Body of pancreas (tissue), 4 donors: ENCODE measurements around the gene NOTCH3. TPM values are rescaled to one million over a fixed set of nuclear protein-coding genes. Genes with fewer than 3 reads are reported as not detected.

ENCODE experiments used
- ATAC-seq: fragments of 150-250 bp; one replicate; pipeline ENCODE4 v1.9.1; 2016
- DNase-seq, 4 donors: peaks; one replicate each; pipeline ENCODE4 v3.0.0-alpha.2; 2019
- H3K27ac ChIP-seq, 4 donors: fragments of 200-600 bp; sonication (generic); 1 replicate in 3 of 4; 2 replicates in 1 of 4; pipeline versions ENCODE4 v1.5.1 to v1.6.1; 2016 to 2019; ENCODE audit warnings: mild to moderate bottlenecking in 1 of 4, mixed read lengths in 1 of 4, moderate library complexity in 1 of 4
- H3K27me3 ChIP-seq, 2 donors: fragments of 200-600 bp; sonication (generic); one replicate each; pipeline ENCODE4 v1.6.0; 2016; ENCODE audit warnings: mild to moderate bottlenecking in 1 of 2
- H3K36me3 ChIP-seq, 2 donors: fragments of 200-600 bp; sonication (generic); replicated peaks in 1 of 2; 2 replicates each; pipeline ENCODE4 v1.5.1; 2016; ENCODE audit warnings: low read depth in 2 of 2; ENCODE audit not compliant: insufficient read depth in 1 of 2
- H3K4me1 ChIP-seq: fragments of 200-600 bp; sonication (generic); one replicate; pipeline ENCODE4 v1.6.0; 2016
- H3K4me3 ChIP-seq, 2 donors: fragments of 200-600 bp; sonication (generic); 1 replicate in 1 of 2; 2 replicates in 1 of 2; pipeline ENCODE4 v1.5.1; 2016 to 2019
- H3K9me3 ChIP-seq, 3 donors: fragments of 200-600 bp; sonication (generic); 1 replicate in 2 of 3; 2 replicates in 1 of 3; pipeline ENCODE4 v1.5.1; 2016
- CTCF ChIP-seq, 7 experiments: fragments of 450-650 bp in 4 of 7; fragments of 200-600 bp in 3 of 7; sonication (generic) in 3 of 7; IDR thresholded peaks; one replicate each; pipeline ENCODE4 v1.5.1; 2016 to 2019; ENCODE audit warnings: antibody characterized with exemption in 7 of 7
- POLR2A ChIP-seq, 3 donors: fragments of 450-650 bp; IDR thresholded peaks; one replicate each; pipeline ENCODE4 v1.6.1; 2016; ENCODE audit warnings: antibody characterized with exemption in 3 of 3, mild to moderate bottlenecking in 2 of 3
- WGBS, 2 donors: methylation state at CpG; one replicate each; pipeline ENCODE4 v1.1.5; 2017; 5-methylcytosine and 5-hydroxymethylcytosine counted together
- intact Hi-C: fragments of 100-400 bp; cut with DNase I; formaldehyde crosslinking; loops from one replicate; pipeline ENCODE4 v1.15.1; 2023
- total RNA-seq, 2 donors: library from RNA; depleted of rRNA; stranded (reverse); fragments of >200 nt; gene quantifications; one replicate each; pipeline ENCODE4 v1.1.0, GENCODE V29; 2016

Gene NOTCH3
- total RNA-seq, 2 donors from 2014 or later = 20.2 to 33.9 TPM

DNA sequence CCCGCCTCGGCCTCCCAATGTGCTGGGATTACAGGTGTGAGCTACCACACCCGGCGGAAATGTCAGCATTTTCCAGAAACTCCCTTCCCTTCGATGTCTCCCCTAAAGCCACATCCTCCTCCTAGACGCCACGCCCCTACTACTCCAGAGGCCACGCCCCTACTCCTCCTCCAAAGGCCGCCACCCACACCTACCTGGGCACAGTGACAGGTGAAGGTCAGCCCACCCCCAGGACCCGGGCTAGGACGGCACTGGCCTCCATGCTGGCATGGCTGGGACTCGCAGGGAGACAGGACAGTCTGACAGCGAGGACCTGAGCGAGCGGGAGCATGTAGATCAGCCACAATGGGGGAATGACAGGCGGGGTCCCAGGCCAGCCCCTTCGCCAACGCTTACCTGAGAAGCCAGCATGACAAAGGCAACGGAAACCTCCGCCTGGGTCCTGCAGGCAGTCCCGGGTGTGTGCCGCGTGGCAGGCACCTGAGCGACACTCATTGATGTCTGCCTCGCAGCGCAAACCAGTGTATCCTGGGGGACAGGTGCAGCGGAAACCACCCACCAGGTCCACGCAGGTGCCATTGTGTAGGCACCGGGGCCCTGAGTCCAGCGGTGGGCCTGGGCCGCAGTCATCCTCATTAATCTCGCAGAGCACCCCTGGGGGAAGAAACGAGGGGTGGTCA lies 22.0 kb downstream of the NOTCH3 start:
- TF ChIP-seq POLR2A (IDR thresholded peaks at IDR 0.05) (no peak), CTCF (IDR thresholded peaks at IDR 0.05) (no peak)
- intact Hi-C loops = loop anchor here (5.0 kb wide), 1 partner anchor 374 kb away; no protein-coding TSS in a partner anchor
- no peak overlapping the region for H3K4me3 ChIP-seq
- no peak for DNase-seq
- no peaks in the 10 kb centered on the region for H3K27me3 ChIP-seq
- no peak overlapping the region for H3K27ac ChIP-seq
- H3K4me1 ChIP-seq = peaks cover 9% of the 10 kb centered on the region
- no peak for ATAC-seq
- H3K9me3 ChIP-seq = no peaks in the 10 kb centered on the region
- no peaks in the 10 kb centered on the region for H3K36me3 ChIP-seq
- 83 to 85% methylated on average over 26 to 32 of the region's 33 CpGs for WGBS, 2 donors

DNA sequence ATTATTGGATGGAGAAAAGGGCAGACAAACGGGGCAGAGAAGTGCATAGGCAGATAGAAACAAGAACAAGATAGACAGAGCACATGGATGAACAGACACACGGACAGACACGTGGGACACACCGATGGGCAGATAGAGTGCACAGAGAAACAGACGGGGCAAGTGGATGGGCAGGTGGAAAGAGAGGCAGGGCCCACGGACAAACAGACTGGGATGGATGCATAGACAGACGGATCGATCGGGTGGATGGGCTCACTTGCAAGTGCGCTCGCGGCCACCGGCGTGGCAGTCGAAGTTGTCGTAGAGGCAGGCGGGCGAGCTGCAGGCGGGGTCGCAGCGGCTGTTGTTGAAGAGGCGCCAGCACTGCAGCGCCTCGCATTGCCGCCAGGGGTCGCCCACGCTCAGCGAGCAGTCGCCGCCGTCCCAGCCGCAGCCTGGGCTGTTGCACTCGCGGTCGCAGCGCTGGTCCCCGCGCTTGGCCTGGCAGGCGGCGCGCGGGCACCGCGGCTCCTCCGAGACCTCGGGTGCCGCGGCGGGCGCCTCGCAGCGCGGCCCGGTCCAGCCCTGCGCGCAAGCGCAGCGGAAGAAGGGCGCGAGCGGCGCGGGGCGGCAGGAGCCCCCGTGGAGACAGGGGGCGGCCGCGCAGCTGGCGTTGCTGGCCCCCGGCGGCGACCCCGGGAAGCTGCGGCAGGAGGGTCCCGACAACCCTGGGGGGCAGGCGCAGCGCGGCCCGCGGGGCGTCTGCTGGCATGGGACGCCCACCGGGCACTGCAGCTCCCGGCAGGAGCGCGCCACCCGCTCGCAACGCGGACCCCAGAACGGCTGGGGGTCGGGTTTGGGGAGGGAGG lies 23.3 kb downstream of the NOTCH3 start:
- peak; percentile 79 to 87 (median 82) for DNase-seq
- intact Hi-C loops = loop anchor here (5.0 kb wide), 1 partner anchor 375 kb away; no protein-coding TSS in a partner anchor
- H3K36me3 ChIP-seq = no peaks in the 10 kb centered on the region
- H3K4me3 ChIP-seq = no peak overlapping the region
- H3K27me3 ChIP-seq = no peaks in the 10 kb centered on the region
- peak; percentile 87 to 99 (median 96) for TF ChIP-seq CTCF (IDR thresholded peaks at IDR 0.05)
- TF ChIP-seq POLR2A (IDR thresholded peaks at IDR 0.05) = no peak
- H3K4me1 ChIP-seq = peaks cover 9% of the 10 kb centered on the region
- no peak overlapping the region for H3K27ac ChIP-seq
- WGBS, 2 donors = 8 to 53% methylated on average over 16 to 85 of the region's 92 CpGs
- peak; percentile 86 for ATAC-seq
- no peaks in the 10 kb centered on the region for H3K9me3 ChIP-seq

- intact Hi-C loops = loop anchor here (5.0 kb wide), 1 partner anchor 377 kb away; no protein-coding TSS in a partner anchor
- H3K4me1 ChIP-seq = peaks cover 9% of the 10 kb centered on the region
Observed at GRCh38 chr19:15175609-15176008, 25.2 kb downstream of the NOTCH3 start.

GRCh38 chr19:15173746-15174404 lies 26.9 kb downstream of the NOTCH3 start:
- no peak for TF ChIP-seq CTCF (IDR thresholded peaks at IDR 0.05)
- TF ChIP-seq POLR2A (IDR thresholded peaks at IDR 0.05) = no peak
- Histone ChIP-seq H3K27ac (no peak overlapping the region), H3K27me3 (no peaks in the 10 kb centered on the region), H3K36me3 (no peaks in the 10 kb centered on the region), H3K4me1 (peaks cover 9% of the 10 kb centered on the region), H3K9me3 (no peaks in the 10 kb centered on the region), H3K4me3 (no peak overlapping the region)
- intact Hi-C loops = no loop called here
- DNase-seq (no peak), ATAC-seq (no peak)
- WGBS, 2 donors = 93 to 94% methylated on average over 27 to 37 of the region's 37 CpGs

More at GRCh38 chr19:15175609-15176008, 25.2 kb downstream of the NOTCH3 start:
- TF ChIP-seq CTCF (IDR thresholded peaks at IDR 0.05) (no peak), POLR2A (IDR thresholded peaks at IDR 0.05) (no peak)
- Histone ChIP-seq H3K27ac (no peak overlapping the region), H3K4me3 (no peak overlapping the region), H3K9me3 (no peaks in the 10 kb centered on the region), H3K36me3 (no peaks in the 10 kb centered on the region), H3K27me3 (no peaks in the 10 kb centered on the region)
- 76 to 85% methylated on average over 3 of the region's 3 CpGs for WGBS, 2 donors
- DNase-seq (no peak), ATAC-seq (no peak)
